ENCODE results near the gene NFAT5. TPM values are rescaled to one million over a fixed set of nuclear protein-coding genes. Genes with fewer than 3 reads are reported as not detected.

The NFAT5 gene
- total and polyA plus RNA-seq, 9 of the 15 experiments (the other 6 are each of a cell fraction or from before 2014, with no cell fraction given), result 0.78 to 20.5 (median 12.4) TPM

DNA sequence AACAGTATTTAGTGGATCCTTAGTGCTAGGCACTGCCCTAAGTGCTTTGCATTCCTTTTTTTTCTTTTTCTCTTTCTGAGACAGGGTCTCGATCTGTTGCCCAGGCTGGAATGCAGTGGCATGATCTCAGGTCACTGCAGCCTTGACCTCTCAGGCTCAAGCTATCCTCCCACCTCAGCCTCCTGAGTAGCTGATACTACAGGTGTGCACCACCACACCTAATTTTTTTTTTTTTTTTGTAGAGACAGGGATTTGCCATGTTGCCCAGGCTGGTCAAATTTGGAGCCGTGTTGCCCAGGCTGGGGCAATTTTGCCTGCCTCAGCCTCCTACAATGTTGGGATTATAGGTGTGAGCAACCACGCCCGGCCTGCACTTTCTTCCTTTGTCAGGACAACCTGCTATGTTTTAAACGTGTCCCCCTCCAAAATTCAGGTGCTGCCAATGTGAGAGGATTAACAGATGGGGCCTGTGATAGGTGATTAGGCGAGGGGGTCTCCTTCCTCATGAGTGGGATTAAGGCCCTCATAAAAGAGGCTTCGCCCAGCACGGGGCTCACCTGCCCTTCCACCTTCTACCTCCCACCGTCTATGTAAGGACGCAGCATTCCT is 155.2 kb downstream of the NFAT5 start (continued):
- TF ChIP-seq ZNF239 (CRISPR knock-in tag; IDR thresholded peaks at IDR 0.05), result no peak
- TF ChIP-seq, protein P1, sequence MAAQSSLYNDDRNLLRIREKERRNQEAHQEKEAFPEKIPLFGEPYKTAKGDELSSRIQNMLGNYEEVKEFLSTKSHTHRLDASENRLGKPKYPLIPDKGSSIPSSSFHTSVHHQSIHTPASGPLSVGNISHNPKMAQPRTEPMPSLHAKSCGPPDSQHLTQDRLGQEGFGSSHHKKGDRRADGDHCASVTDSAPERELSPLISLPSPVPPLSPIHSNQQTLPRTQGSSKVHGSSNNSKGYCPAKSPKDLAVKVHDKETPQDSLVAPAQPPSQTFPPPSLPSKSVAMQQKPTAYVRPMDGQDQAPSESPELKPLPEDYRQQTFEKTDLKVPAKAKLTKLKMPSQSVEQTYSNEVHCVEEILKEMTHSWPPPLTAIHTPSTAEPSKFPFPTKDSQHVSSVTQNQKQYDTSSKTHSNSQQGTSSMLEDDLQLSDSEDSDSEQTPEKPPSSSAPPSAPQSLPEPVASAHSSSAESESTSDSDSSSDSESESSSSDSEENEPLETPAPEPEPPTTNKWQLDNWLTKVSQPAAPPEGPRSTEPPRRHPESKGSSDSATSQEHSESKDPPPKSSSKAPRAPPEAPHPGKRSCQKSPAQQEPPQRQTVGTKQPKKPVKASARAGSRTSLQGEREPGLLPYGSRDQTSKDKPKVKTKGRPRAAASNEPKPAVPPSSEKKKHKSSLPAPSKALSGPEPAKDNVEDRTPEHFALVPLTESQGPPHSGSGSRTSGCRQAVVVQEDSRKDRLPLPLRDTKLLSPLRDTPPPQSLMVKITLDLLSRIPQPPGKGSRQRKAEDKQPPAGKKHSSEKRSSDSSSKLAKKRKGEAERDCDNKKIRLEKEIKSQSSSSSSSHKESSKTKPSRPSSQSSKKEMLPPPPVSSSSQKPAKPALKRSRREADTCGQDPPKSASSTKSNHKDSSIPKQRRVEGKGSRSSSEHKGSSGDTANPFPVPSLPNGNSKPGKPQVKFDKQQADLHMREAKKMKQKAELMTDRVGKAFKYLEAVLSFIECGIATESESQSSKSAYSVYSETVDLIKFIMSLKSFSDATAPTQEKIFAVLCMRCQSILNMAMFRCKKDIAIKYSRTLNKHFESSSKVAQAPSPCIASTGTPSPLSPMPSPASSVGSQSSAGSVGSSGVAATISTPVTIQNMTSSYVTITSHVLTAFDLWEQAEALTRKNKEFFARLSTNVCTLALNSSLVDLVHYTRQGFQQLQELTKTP (IDR thresholded peaks at IDR 0.05; ENCODE audit: low read depth in 1 of 2, partially characterized antibody in 2 of 2), result no peak
- TF ChIP-seq, protein P2, sequence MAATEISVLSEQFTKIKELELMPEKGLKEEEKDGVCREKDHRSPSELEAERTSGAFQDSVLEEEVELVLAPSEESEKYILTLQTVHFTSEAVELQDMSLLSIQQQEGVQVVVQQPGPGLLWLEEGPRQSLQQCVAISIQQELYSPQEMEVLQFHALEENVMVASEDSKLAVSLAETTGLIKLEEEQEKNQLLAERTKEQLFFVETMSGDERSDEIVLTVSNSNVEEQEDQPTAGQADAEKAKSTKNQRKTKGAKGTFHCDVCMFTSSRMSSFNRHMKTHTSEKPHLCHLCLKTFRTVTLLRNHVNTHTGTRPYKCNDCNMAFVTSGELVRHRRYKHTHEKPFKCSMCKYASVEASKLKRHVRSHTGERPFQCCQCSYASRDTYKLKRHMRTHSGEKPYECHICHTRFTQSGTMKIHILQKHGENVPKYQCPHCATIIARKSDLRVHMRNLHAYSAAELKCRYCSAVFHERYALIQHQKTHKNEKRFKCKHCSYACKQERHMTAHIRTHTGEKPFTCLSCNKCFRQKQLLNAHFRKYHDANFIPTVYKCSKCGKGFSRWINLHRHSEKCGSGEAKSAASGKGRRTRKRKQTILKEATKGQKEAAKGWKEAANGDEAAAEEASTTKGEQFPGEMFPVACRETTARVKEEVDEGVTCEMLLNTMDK (IDR thresholded peaks at IDR 0.05; ENCODE audit: borderline replicate concordance, insufficient read depth, low read depth, low read length, poor library complexity, severe bottlenecking), result no peak
- TF ChIP-seq CEBPG (CRISPR knock-in tag; IDR thresholded peaks at IDR 0.05), result no peak
- no peak for TF ChIP-seq CEBPG (tag; conservative IDR thresholded peaks at IDR 0.05 in 1 of 2, IDR thresholded peaks at IDR 0.05 in 1 of 2)
- TF ChIP-seq ASH1L (IDR thresholded peaks at IDR 0.05; ENCODE audit: borderline replicate concordance, low read depth, partially characterized antibody), result no peak
- TF ChIP-seq NUFIP1 (IDR thresholded peaks at IDR 0.05; ENCODE audit: partially characterized antibody), result no peak

Measured in K562 (cell line).